Liver (tissue), 10 donors: ENCODE data around the gene COL4A1. TPM values are rescaled to one million over a fixed set of nuclear protein-coding genes. Genes with fewer than 3 reads are reported as not detected.

Source experiments
- DNase-seq: peaks from one replicate; pipeline ENCODE4 v3.0.0-alpha.2; 2017; ENCODE audit warnings: low spot score
- H3K27ac ChIP-seq, 2 donors: one replicate each; pipeline ENCODE4 v1.7.0; 2013; ENCODE audit warnings: inconsistent platforms in 2 of 2, low read length in 2 of 2, control low read depth in 1 of 2, low read depth in 1 of 2, mild to moderate bottlenecking in 1 of 2
- H3K27me3 ChIP-seq, 4 donors: one replicate each; pipeline versions ENCODE4 v1.6.1 to v1.7.0; 2013; ENCODE audit warnings: low read length in 3 of 4, inconsistent platforms in 1 of 4, mild to moderate bottlenecking in 1 of 4, moderate library complexity in 1 of 4; ENCODE audit not compliant: control insufficient read depth in 4 of 4, insufficient read depth in 4 of 4
- H3K36me3 ChIP-seq, 4 donors: one replicate each; pipeline versions ENCODE4 v1.6.1 to v1.7.0; 2013; ENCODE audit warnings: low read length in 3 of 4, mild to moderate bottlenecking in 3 of 4, low read depth in 1 of 4, moderate library complexity in 1 of 4; ENCODE audit not compliant: control insufficient read depth in 4 of 4, insufficient read depth in 3 of 4
- H3K4me1 ChIP-seq, 4 donors: one replicate each; pipeline versions ENCODE4 v1.6.1 to v1.7.0; 2013; ENCODE audit warnings: low read length in 3 of 4, mild to moderate bottlenecking in 3 of 4, moderate library complexity in 1 of 4; ENCODE audit not compliant: control insufficient read depth in 4 of 4, insufficient read depth in 4 of 4
- H3K4me3 ChIP-seq, 3 donors: one replicate each; pipeline versions ENCODE4 v1.6.1 to v1.7.0; 2013; ENCODE audit warnings: low read length in 3 of 3, control low read depth in 1 of 3, low read depth in 1 of 3, mild to moderate bottlenecking in 1 of 3
- H3K9ac ChIP-seq, 2 donors: one replicate each; pipeline ENCODE4 v1.7.0; 2013; ENCODE audit warnings: low read length in 2 of 2, mild to moderate bottlenecking in 2 of 2, moderate library complexity in 2 of 2, control low read depth in 1 of 2, low read depth in 1 of 2
- H3K9me3 ChIP-seq, 4 donors: one replicate each; pipeline versions ENCODE4 v1.6.1 to v1.7.0; 2013; ENCODE audit warnings: low read length in 3 of 4; ENCODE audit not compliant: control insufficient read depth in 4 of 4
- FOXA1 ChIP-seq: IDR thresholded peaks from 2 replicates; pipeline ENCODE4 v1.6.1; 2016; ENCODE audit warnings: antibody characterized with exemption
- FOXA2 ChIP-seq: IDR thresholded peaks from 2 replicates; pipeline ENCODE4 v1.6.1; 2016; ENCODE audit warnings: antibody characterized with exemption
- NR2F2 ChIP-seq: IDR thresholded peaks from 2 replicates; pipeline ENCODE4 v1.6.1; 2016; ENCODE audit warnings: antibody characterized with exemption
- REST ChIP-seq: IDR thresholded peaks from 2 replicates; pipeline ENCODE4 v1.6.1; 2016; ENCODE audit warnings: antibody characterized with exemption, mild to moderate bottlenecking
- ZBTB33 ChIP-seq: IDR thresholded peaks from 2 replicates; pipeline ENCODE4 v1.6.1; 2016; ENCODE audit warnings: antibody characterized with exemption
- WGBS: extraction: QIAGEN DNeasy Blood & Tissue Kit; methylation state at CpG from one replicate; pipeline ENCODE4 v1.1.7; 2013; 5-methylcytosine and 5-hydroxymethylcytosine counted together
- polyA plus RNA-seq, 2 donors: library from polyadenylated mRNA; stranded (reverse) in 1 of 2; unstranded in 1 of 2; fragments of 200-250 nt in 1 of 2; fragments of >200 nt in 1 of 2; fragmentation: Nextera tagmentation in 1 of 2; extraction: Ambion mirVana in 1 of 2; gene quantifications; one replicate each; pipeline versions ENCODE4 v1.2.1 to v1.2.3, GENCODE V29; 2013 to 2015
- small RNA-seq: library from RNA; depleted of rRNA; stranded (forward); fragments of <200 nt; gene quantifications from one replicate; pipeline ENCODE3, GENCODE V24; 2014
- total RNA-seq, 2 donors: library from RNA; depleted of rRNA; stranded (reverse); fragments of >200 nt; gene quantifications; one replicate each; pipeline ENCODE4 v1.2.3, GENCODE V29; 2014
- donor health status: healthy.
- donor health status: healthy.
- donor health status: healthy.
- donor health status: healthy.
- donor health status: healthy.

The COL4A1 gene
- total and polyA plus RNA-seq, 4 donors, result 5.0 to 68.5 (median 37.9) TPM

DNA sequence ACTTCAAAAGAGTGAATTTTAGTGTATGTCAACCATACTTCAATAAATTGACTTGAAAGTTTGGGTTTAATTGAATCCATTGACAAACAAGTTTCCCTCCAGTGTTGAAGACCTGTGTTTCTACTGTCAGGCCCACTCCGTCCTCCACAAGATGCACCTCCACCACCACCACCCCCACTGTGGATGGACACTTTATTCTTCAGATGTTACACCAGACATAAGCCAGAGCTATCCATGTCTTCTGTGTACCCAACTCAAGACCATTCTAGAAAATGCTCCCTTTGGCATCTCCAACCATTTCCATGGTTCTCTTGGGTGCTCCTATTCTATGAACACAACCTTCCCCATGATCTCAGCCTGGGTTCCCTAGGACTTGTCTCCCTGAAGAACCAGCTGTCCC, 207.0 kb downstream of the COL4A1 start:
- Histone ChIP-seq H3K4me1 (peaks cover 1 to 5% (median 2%) of the 10 kb centered on the region in 4 donors), H3K36me3 (no peaks in the 10 kb centered on the region), H3K27ac (no peak overlapping the region), H3K27me3 (no peaks in the 10 kb centered on the region), H3K4me3 (no peak overlapping the region), H3K9me3 (peaks cover 3 to 9% (median 5%) of the 10 kb centered on the region in 4 donors), H3K9ac (no peak overlapping the region)
- TF ChIP-seq ZBTB33 (no peak), FOXA1 (no peak), REST (no peak), FOXA2 (no peak), NR2F2 (no peak)
- no peak for DNase-seq
- 91% methylated on average over 1 of the region's 1 CpG for WGBS

Small RNA genes within 50 kb of the gene (small RNA-seq; reads per million reads assigned to genes)
- not detected for gene MIR8073

Other genes with a start within 250 kb of the COL4A1 start
- 10 to 100 TPM; 40.0 to 45.2 TPM for gene COL4A2, start 127 bp upstream of the COL4A1 start, total RNA-seq
- 10 to 100 TPM in 1 of 2 donors, 1 to 10 TPM in 1; 8.0 to 40.7 TPM for gene COL4A2, start 127 bp upstream of the COL4A1 start, polyA plus RNA-seq